CD14-positive monocyte (primary cell): Measurements from ENCODE around the gene DEGS2. TPM values are rescaled to one million over a fixed set of nuclear protein-coding genes. Genes with fewer than 3 reads are reported as not detected.

Experiments
- DNase-seq, 3 donors: peaks; one replicate each; pipeline ENCODE4 v3.0.0-alpha.2; 2011 to 2022
- H2AFZ ChIP-seq: 2 replicates; pipeline ENCODE4 v1.6.0; 2012; ENCODE audit warnings: mild to moderate bottlenecking, low read depth, low read length, inconsistent platforms; ENCODE audit not compliant: insufficient read depth, poor library complexity, severe bottlenecking
- H3K27ac ChIP-seq, 2 donors: 1 replicate in 1 of 2; 2 replicates in 1 of 2; pipeline ENCODE4 v1.5.1; 2012 to 2013; ENCODE audit warnings: low read length in 2 of 2, control low read depth in 1 of 2, inconsistent platforms in 1 of 2, low read depth in 1 of 2, mild to moderate bottlenecking in 1 of 2
- H3K27me3 ChIP-seq, 2 donors: one replicate each; pipeline versions ENCODE4 v1.6.0 to v1.6.1; 2011 to 2013; ENCODE audit warnings: low read length in 2 of 2; ENCODE audit not compliant: control insufficient read depth in 2 of 2, insufficient read depth in 2 of 2
- H3K36me3 ChIP-seq, 2 donors: replicated peaks in 1 of 2; 1 replicate in 1 of 2; 2 replicates in 1 of 2; pipeline versions ENCODE4 v1.5.1 to v1.6.1; 2012 to 2013; ENCODE audit warnings: low read length in 2 of 2, control low read depth in 1 of 2, inconsistent platforms in 1 of 2, mild to moderate bottlenecking in 1 of 2; ENCODE audit not compliant: insufficient read depth in 2 of 2, control insufficient read depth in 1 of 2
- H3K4me1 ChIP-seq, 2 donors: 1 replicate in 1 of 2; 2 replicates in 1 of 2; pipeline versions ENCODE4 v1.5.1 to v1.6.1; 2012 to 2013; ENCODE audit warnings: low read length in 2 of 2, control low read depth in 1 of 2, inconsistent platforms in 1 of 2, mild to moderate bottlenecking in 1 of 2, moderate library complexity in 1 of 2; ENCODE audit not compliant: insufficient read depth in 2 of 2, control insufficient read depth in 1 of 2
- H3K4me2 ChIP-seq: replicated peaks from 2 replicates; pipeline ENCODE3; 2012; ENCODE audit warnings: low read length, moderate library complexity, mild to moderate bottlenecking; ENCODE audit not compliant: poor library complexity, severe bottlenecking; ENCODE audit errors: extremely low read depth
- H3K4me3 ChIP-seq, 3 experiments: fragments of 200-600 bp in 1 of 3; sonication (generic) in 1 of 3; replicated peaks in 1 of 3; 1 replicate in 2 of 3; 2 replicates in 1 of 3; pipeline ENCODE4 v1.5.1; 2011 to 2013; ENCODE audit warnings: low read length in 3 of 3, mild to moderate bottlenecking in 3 of 3, control low read depth in 2 of 3, low read depth in 2 of 3, inconsistent platforms in 1 of 3, moderate library complexity in 1 of 3
- H3K79me2 ChIP-seq: 2 replicates; pipeline ENCODE4 v1.6.0; 2012; ENCODE audit warnings: mild to moderate bottlenecking, control low read depth, inconsistent platforms, low read length, moderate library complexity; ENCODE audit not compliant: insufficient read depth
- H3K9ac ChIP-seq: 2 replicates; pipeline ENCODE4 v1.6.0; 2017; ENCODE audit warnings: low read length, mild to moderate bottlenecking; ENCODE audit not compliant: insufficient read depth, poor library complexity, severe bottlenecking
- H3K9me3 ChIP-seq, 2 donors: replicated peaks in 1 of 2; 1 replicate in 1 of 2; 2 replicates in 1 of 2; pipeline versions ENCODE4 v1.5.1 to v1.6.1; 2012 to 2013; ENCODE audit warnings: low read length in 2 of 2, control low read depth in 1 of 2; ENCODE audit not compliant: control insufficient read depth in 1 of 2, insufficient read depth in 1 of 2
- H4K20me1 ChIP-seq: 2 replicates; pipeline ENCODE4 v1.6.0; 2012; ENCODE audit warnings: mild to moderate bottlenecking, low read length, control low read depth, moderate library complexity; ENCODE audit not compliant: insufficient read depth
- H3K27ac Mint-ChIP-seq, 7 donors: one replicate each; pipeline ENCODE4 v1.8.0; 2020; ENCODE audit warnings: mild to moderate bottlenecking in 7 of 7, mixed read lengths in 7 of 7, moderate library complexity in 6 of 7, inconsistent platforms in 2 of 7
- H3K27me3 Mint-ChIP-seq, 3 donors: one replicate each; pipeline ENCODE4 v1.8.0; 2021 to 2022; ENCODE audit warnings: low read depth in 3 of 3, mild to moderate bottlenecking in 3 of 3, mixed read lengths in 3 of 3, moderate library complexity in 3 of 3, inconsistent platforms in 1 of 3
- H3K36me3 Mint-ChIP-seq, 2 donors: one replicate each; pipeline ENCODE4 v1.8.0; 2020; ENCODE audit warnings: mixed read lengths in 2 of 2, inconsistent platforms in 1 of 2, mild to moderate bottlenecking in 1 of 2
- H3K4me1 Mint-ChIP-seq: one replicate; pipeline ENCODE4 v1.8.0; 2020; ENCODE audit warnings: mild to moderate bottlenecking, mixed read lengths
- H3K4me3 Mint-ChIP-seq, 2 donors: one replicate each; pipeline ENCODE4 v1.8.0; 2020; ENCODE audit warnings: mild to moderate bottlenecking in 2 of 2, mixed read lengths in 2 of 2, moderate library complexity in 1 of 2
- H3K9me3 Mint-ChIP-seq, 7 donors: one replicate each; pipeline ENCODE4 v1.8.0; 2020 to 2022; ENCODE audit warnings: mixed read lengths in 7 of 7, mild to moderate bottlenecking in 6 of 7, moderate library complexity in 6 of 7, inconsistent platforms in 2 of 7
- WGBS: methylation state at CpG from one replicate; pipeline ENCODE4 v1.1.5; 2013; ENCODE audit warnings: missing lambda C conversion rate; ENCODE audit not compliant: insufficient coverage; 5-methylcytosine and 5-hydroxymethylcytosine counted together
- intact Hi-C, 2 donors: fragments of 100-400 bp; cut with micrococcal nuclease; formaldehyde crosslinking; loops; one replicate each; pipeline versions ENCODE4 v1.15.0 to v1.15.1; 2023
- polyA plus RNA-seq, 3 donors: library from polyadenylated mRNA; depleted of rRNA in 1 of 3; unstranded in 2 of 3; stranded (reverse) in 1 of 3; fragments of 300-500 nt in 2 of 3; fragments of >200 nt in 1 of 3; fragmentation: Illumina TruSeq in 2 of 3; gene quantifications; 1 replicate in 2 of 3; 2 replicates in 1 of 3; pipeline ENCODE4 v1.2.3, GENCODE V29; 2012 to 2021
- TF ChIP-seq, protein P1 (sequence below): fragments of 200-600 bp; IDR thresholded peaks from one replicate; pipeline ENCODE4 v1.8.0; 2022; ENCODE audit warnings: antibody characterized with exemption, mild to moderate bottlenecking

DEGS2 gene
- polyA plus RNA-seq, 3 donors: 0.07 to 0.36 TPM; not detected in 1

DNA sequence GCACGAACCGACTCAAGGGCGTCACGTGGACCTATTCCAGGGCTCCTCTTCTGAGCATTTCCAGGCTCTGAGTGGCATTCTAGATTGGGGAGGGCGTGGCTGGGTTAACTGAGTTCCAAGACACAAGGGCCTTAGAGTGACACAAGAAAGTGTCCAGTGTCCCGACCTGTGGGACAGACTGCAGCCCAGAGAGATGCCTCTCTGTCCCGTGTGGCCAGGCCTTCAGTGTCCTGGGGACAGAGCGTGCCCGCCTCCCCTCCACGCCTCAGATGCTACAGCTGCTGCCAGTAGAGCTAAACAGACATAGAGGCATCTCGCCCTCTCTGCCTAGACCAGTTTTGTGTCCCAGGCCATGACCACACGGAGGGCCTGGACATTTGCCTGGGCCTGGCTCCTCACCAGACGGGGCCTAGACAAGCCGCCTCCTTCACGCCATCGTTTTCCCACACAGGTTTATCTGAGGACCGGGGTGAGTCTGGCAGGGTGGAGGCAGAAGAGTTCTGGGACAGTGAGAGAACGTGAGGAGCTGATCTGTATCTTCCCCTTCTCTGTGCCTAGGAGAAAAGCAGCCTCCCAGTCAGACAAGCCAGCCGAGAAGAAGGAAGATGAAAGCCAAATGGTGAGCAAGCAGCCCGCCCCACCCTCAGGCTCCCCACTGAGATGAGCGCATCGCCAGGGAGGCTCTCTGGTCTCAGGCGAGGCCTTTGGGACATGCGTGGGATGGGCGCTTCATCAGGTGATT lies 27.1 kb downstream of the DEGS2 start:
- Histone ChIP-seq H3K9me3 (no peaks in the 10 kb centered on the region), H3K27ac (no peak overlapping the region), H3K79me2 (no peaks in the 10 kb centered on the region), H3K9ac (no peak overlapping the region), H3K36me3 (peaks cover 83 to 96% of the 10 kb centered on the region in 2 donors), H2AFZ (no peak overlapping the region), H3K4me2 (no peak overlapping the region), H4K20me1 (no peaks in the 10 kb centered on the region), H3K4me3 (no peak overlapping the region), H3K4me1 (no peaks in the 10 kb centered on the region), H3K27me3 (no peaks in the 10 kb centered on the region)
- no peak for DNase-seq
- Mint-ChIP-seq H3K4me3 (no peak overlapping the region), H3K9me3 (no peaks in the 10 kb centered on the region), H3K27me3 (peaks cover 0 to 1% (median 1%) of the 10 kb centered on the region in 3 donors), H3K27ac (peak overlapping the region in 1 of 7 donors; percentile 26), H3K36me3 (peaks cover 83 to 84% of the 10 kb centered on the region in 2 donors), H3K4me1 (no peaks in the 10 kb centered on the region)
- TF ChIP-seq, protein P1, sequence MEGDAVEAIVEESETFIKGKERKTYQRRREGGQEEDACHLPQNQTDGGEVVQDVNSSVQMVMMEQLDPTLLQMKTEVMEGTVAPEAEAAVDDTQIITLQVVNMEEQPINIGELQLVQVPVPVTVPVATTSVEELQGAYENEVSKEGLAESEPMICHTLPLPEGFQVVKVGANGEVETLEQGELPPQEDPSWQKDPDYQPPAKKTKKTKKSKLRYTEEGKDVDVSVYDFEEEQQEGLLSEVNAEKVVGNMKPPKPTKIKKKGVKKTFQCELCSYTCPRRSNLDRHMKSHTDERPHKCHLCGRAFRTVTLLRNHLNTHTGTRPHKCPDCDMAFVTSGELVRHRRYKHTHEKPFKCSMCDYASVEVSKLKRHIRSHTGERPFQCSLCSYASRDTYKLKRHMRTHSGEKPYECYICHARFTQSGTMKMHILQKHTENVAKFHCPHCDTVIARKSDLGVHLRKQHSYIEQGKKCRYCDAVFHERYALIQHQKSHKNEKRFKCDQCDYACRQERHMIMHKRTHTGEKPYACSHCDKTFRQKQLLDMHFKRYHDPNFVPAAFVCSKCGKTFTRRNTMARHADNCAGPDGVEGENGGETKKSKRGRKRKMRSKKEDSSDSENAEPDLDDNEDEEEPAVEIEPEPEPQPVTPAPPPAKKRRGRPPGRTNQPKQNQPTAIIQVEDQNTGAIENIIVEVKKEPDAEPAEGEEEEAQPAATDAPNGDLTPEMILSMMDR: no peak
- intact Hi-C loops: no loop called here
- 97% methylated on average over 21 of the region's 25 CpGs for WGBS

DNA sequence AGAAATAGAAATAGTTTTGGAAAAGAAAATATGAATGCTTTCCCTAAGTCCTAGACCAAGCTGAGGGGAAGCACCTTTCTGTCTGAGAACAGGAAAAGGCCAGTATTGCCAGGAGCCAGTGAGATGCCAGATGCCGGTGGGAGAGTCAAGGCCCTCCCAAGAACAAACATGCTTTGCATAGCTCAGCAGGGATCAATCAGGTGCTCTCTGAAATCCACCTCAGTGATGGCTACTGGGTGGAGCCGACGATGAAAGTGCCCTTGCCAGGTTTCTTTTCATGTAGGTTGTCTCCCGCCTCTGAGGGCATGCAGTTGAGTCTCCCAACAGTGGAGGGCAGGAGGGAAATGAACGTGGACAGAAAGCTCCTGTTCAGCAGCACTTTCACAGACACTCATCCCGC lies 28.3 kb downstream of the DEGS2 start:
- Histone ChIP-seq H3K4me1 (no peaks in the 10 kb centered on the region), H3K27me3 (no peaks in the 10 kb centered on the region), H3K9me3 (no peaks in the 10 kb centered on the region), H3K4me3 (no peak overlapping the region), H4K20me1 (no peaks in the 10 kb centered on the region), H3K79me2 (no peaks in the 10 kb centered on the region), H3K36me3 (peaks cover 82 to 98% of the 10 kb centered on the region in 2 donors), H3K27ac (no peak overlapping the region), H3K4me2 (no peak overlapping the region), H2AFZ (no peak overlapping the region), H3K9ac (no peak overlapping the region)
- H3K9me3 Mint-ChIP-seq: no peaks in the 10 kb centered on the region
- no peaks in the 10 kb centered on the region for H3K4me1 Mint-ChIP-seq
- no peak overlapping the region for H3K4me3 Mint-ChIP-seq
- TF ChIP-seq, protein P1: no peak
- peak overlapping the region in 1 of 7 donors; percentile 35 for H3K27ac Mint-ChIP-seq
- DNase-seq: no peak
- peaks cover 0 to 1% (median 1%) of the 10 kb centered on the region in 3 donors for H3K27me3 Mint-ChIP-seq
- intact Hi-C loops: no loop called here
- peaks cover 84% of the 10 kb centered on the region in 2 donors for H3K36me3 Mint-ChIP-seq
- WGBS: 82% methylated on average over 4 of the region's 6 CpGs
